ENCODE measurements around the gene RBM3.

RBM3 gene

DNA sequence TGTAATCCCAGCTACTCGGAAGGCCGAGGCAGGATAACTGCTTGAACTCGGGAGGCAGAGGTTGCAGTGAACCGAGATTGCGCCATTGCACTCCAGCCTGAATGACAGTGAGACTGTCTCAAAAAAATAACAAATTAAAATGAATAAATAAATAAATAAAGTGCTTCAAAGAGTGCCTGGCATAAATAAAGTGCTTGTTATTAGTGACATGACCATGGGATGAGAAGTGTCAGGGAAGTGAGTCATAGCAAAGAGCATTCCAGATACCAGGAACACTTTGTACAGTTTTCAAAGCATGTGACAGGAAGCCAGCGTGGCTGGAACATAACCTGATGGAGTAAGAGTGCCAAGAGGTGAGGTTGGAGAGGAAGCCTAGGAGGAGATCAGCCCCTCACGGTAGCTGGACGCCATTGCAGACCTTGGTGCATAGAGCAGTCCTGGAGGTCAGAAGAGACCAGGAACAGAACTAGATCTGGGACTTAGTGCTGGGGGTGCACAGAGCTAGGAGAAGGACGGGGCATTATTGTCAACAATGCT is 17.0 kb downstream of the RBM3 start:
- Histone ChIP-seq H3K4me3 (no peak overlapping the region), H3K27ac (peak overlapping the region in 1 of 2 donors; percentile 19)
- DNase-seq (ENCODE audit: low spot score) = no peak
- TF ChIP-seq, protein P1, sequence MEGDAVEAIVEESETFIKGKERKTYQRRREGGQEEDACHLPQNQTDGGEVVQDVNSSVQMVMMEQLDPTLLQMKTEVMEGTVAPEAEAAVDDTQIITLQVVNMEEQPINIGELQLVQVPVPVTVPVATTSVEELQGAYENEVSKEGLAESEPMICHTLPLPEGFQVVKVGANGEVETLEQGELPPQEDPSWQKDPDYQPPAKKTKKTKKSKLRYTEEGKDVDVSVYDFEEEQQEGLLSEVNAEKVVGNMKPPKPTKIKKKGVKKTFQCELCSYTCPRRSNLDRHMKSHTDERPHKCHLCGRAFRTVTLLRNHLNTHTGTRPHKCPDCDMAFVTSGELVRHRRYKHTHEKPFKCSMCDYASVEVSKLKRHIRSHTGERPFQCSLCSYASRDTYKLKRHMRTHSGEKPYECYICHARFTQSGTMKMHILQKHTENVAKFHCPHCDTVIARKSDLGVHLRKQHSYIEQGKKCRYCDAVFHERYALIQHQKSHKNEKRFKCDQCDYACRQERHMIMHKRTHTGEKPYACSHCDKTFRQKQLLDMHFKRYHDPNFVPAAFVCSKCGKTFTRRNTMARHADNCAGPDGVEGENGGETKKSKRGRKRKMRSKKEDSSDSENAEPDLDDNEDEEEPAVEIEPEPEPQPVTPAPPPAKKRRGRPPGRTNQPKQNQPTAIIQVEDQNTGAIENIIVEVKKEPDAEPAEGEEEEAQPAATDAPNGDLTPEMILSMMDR (IDR thresholded peaks at IDR 0.05) = no peak

- Histone ChIP-seq H3K27ac (no peak overlapping the region), H3K4me3 (no peak overlapping the region)
- TF ChIP-seq, protein P1 (IDR thresholded peaks at IDR 0.05) = no peak
- no peak for DNase-seq (ENCODE audit: low spot score)
Observed at GRCh38 chrX:48592971-48593370, 18.7 kb downstream of the RBM3 start.

DNA sequence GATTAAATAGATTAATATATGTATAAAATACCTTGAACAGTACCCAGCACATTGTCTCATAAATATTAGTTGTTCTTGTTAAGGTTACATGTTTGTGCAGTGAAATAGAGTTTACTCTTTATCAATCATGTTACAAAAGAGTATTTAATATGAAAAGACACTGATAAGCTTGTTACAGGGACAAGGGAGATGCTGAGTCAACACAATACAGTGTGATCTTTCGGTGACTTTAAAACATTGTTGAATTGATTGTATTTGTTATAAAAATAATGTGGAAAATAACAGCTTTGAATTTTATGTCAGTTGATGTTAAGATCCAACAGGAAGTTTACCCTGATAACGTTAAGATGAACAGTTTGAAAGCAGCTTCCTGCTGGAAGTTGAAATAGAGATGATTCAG is 21.6 kb downstream of the RBM3 start:
- Histone ChIP-seq H3K4me3 (no peak overlapping the region), H3K27ac (no peak overlapping the region)

DNA sequence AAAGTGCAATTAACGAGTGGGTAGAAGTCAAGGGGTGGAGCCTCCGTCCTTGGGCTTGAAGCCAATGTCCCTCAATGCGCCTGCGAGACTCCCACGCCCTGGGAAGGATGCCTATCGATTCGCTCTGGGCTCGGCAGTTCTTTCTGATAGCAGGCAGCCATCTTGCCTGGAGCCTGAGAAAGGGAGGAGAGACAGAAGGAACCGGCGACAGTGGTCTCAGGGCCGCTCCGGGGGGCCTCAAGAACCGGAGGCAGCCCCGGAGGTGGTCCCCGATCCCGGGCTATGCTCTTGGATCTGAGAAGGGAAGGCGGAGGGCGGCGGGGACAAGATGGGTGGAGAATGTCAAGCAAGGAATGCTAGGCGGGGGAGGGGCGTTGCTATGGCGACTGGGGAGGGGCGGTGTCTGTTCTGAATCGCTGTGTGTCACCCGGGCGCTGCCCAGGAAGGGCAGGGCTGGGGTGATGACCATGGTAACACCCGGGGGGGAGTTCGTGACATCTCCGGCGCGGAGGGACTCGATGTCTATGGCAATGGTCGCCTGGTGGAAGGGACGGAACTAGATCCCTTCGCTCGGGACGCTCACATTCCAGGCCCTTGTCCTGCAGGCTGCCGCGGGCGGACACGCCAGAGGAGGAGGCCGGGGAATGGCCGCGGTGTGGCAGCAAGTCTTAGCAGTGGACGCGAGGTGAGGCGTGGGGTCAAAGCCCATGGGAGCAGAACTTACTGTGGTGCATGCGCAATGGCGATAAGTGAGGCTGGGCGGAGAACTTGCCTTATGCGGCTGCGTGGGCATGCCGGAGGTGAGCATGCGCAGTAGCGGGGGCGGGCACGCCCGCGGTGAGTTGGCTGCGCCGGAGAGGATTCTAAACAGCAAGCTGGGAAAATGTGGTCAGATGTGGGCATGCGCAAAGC is 23.3 kb downstream of the RBM3 start, which contains the start of gene WDR13:
WDR13 (plus strand) TSS at position 140 of the 912 bp plus-strand sequence; CDS start at position 645, 505 bp downstream.
- H3K4me3 ChIP-seq = peak within 1 kb of the TSS; percentile 74
- TF ChIP-seq, protein P1 (IDR thresholded peaks at IDR 0.05) = no peak
- DNase-seq (ENCODE audit: low spot score) = peak; percentile 95
- H3K27ac ChIP-seq = peak within 1 kb of the TSS; percentile 76 to 99

More for the DNA sequence above, 21.6 kb downstream of the RBM3 start:
- TF ChIP-seq, protein P1 (IDR thresholded peaks at IDR 0.05) = no peak
- no peak for DNase-seq (ENCODE audit: low spot score)

DNA sequence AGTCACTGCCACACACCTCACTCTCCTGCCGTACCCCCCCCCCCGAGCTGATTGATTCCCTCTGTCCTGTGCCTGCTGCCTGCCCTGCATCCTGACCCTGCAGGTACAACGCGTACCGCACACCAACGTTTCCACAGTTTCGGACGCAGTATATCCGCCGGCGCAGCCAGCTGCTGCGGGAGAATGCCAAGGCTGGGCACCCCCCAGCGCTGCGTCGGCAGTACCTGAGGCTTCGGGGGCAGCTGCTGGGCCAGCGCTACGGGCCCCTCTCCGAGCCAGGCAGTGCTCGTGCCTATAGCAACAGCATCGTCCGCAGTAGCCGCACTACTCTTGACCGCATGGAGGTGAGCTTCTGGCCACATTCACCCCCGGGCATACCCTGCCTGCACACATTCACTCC is 24.3 kb downstream of the RBM3 start:
- peak overlapping the region; percentile 74 for H3K4me3 ChIP-seq
- DNase-seq (ENCODE audit: low spot score) = no peak
- TF ChIP-seq, protein P1 (IDR thresholded peaks at IDR 0.05) = no peak
- peak overlapping the region; percentile 76 to 99 for H3K27ac ChIP-seq

GRCh38 chrX:48599341-48599740 is 25.1 kb downstream of the RBM3 start:
- TF ChIP-seq, protein P1 (IDR thresholded peaks at IDR 0.05) = no peak
- no peak overlapping the region for H3K4me3 ChIP-seq
- no peak for DNase-seq (ENCODE audit: low spot score)
- H3K27ac ChIP-seq = no peak overlapping the region

All from coronary artery (tissue), 2 donors.